ENCODE results near the gene HEXIM1.

DNA sequence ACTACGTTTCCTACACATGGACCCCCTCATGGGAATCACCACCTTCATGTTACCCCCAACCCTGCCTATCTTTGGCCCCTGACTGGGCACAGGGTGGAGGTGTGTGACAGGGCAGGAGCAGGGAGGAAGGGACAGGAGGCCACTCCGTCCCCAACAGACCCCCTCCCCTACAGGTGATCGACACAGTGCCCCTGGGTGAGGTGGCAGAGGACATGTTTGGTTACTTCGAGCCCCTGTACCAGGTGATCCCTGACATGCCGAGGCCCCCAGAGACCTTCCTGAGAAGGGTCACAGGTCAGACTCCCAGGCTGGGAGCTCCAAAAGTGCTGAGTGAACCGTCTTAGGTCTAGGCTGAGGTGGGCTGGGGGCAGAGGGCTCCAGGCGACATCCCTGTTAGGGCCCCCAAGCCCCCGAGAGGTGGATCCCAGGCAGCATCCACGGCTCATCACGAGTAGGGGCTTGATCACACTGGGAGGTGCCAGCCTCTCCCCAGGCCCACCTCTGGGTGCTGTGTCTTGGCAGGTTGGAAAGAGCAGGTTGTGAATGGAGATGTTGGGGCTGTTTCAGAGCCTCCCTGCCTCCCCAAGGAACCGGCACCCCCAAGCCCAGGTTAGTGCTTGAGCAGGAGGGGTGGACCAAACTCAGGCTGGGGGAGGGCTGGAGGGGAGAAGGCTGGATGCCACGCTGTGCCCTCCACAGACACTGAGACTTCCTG is 11.3 kb upstream of the HEXIM1 start:
- TF ChIP-seq, protein P1, sequence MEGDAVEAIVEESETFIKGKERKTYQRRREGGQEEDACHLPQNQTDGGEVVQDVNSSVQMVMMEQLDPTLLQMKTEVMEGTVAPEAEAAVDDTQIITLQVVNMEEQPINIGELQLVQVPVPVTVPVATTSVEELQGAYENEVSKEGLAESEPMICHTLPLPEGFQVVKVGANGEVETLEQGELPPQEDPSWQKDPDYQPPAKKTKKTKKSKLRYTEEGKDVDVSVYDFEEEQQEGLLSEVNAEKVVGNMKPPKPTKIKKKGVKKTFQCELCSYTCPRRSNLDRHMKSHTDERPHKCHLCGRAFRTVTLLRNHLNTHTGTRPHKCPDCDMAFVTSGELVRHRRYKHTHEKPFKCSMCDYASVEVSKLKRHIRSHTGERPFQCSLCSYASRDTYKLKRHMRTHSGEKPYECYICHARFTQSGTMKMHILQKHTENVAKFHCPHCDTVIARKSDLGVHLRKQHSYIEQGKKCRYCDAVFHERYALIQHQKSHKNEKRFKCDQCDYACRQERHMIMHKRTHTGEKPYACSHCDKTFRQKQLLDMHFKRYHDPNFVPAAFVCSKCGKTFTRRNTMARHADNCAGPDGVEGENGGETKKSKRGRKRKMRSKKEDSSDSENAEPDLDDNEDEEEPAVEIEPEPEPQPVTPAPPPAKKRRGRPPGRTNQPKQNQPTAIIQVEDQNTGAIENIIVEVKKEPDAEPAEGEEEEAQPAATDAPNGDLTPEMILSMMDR (IDR thresholded peaks at IDR 0.05): no peak
- TF ChIP-seq POLR2A (IDR thresholded peaks at IDR 0.05): no peak
